HG03108 (cell line): ENCODE results near the gene TNF.

Source experiments
- ATAC-seq: cut with Tn5 transposase; IDR thresholded peaks from one replicate; pipeline ENCODE4 v1.9.1; 2021; ENCODE audit warnings: moderate library complexity; ENCODE audit not compliant: unreplicated experiment

The TNF gene

GRCh38 chr6:31622684-31623091, 47.3 kb downstream of the TNF start:
- ATAC-seq, result no peak

DNA sequence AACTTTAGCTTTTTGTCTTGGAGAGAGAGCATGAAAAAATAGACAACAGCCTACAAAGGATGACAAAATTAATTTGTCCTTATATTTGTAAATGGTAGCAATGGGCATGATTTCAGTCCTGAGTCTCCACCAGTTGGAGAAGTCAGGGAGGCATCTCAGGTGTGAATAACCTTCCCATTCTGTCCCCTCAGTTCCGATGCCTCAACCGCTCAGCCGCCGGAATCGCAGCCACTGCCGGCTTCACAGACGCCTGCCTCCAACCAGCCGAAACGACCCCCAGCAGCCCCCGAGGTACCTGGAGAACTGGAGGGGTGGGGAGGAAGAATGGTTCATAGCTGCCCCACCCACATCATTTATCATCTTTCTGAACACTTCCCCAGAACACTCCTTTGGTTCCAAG, 48.7 kb downstream of the TNF start:
- no peak for ATAC-seq

DNA sequence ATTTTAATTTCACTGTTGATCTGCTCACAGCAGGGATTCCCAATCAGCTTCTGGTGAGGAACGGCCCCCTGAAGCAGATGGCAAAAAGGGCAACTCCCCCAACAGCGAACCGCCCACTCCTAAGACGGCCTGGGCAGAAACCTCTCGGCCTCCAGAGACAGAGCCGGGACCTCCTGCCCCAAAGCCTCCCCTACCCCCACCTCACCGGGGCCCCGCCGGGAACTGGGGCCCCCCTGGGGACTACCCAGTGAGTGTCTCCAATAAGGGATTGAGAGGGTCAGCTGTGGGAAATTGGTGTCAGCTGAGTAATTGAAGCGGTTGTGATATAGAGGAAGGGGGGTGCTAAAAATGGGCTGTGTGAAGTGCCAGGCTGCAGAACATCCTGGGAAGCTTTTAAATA, 51.6 kb downstream of the TNF start:
- ATAC-seq, result no peak

DNA sequence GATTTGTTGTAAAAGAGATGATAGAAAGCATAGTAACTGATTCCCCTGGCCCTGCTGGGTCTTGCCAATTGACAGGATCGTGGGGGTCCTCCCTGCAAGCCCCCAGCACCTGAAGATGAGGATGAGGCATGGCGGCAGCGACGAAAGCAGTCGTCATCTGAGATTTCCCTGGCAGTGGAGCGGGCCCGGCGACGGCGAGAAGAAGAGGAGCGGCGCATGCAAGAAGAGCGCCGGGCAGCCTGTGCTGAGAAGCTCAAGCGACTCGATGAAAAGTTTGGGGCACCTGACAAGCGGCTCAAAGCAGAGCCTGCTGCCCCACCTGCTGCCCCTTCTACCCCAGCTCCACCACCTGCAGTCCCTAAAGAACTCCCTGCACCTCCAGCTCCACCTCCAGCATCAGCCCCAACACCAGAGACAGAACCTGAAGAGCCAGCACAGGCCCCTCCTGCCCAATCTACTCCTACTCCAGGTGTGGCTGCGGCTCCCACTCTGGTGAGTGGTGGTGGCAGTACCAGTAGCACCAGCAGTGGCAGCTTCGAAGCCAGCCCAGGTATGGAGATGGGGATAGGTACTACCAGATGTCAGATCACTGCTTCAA, 52.4 kb downstream of the TNF start:
- ATAC-seq, result no peak
